ENCODE data around the gene SLC2A9.

SLC2A9 gene

GRCh38 chr4:9893329-9894108, 127.8 kb downstream of the SLC2A9 start:
- DNase-seq (ENCODE audit: low spot score), result no peak

GRCh38 chr4:9891740-9892139, 129.6 kb downstream of the SLC2A9 start:
- no peak for DNase-seq (ENCODE audit: low spot score)

GRCh38 chr4:9891056-9891455, 130.2 kb downstream of the SLC2A9 start:
- DNase-seq (ENCODE audit: low spot score), result no peak

GRCh38 chr4:9889306-9889705, 132.0 kb downstream of the SLC2A9 start:
- no peak for DNase-seq (ENCODE audit: low spot score)

DNA sequence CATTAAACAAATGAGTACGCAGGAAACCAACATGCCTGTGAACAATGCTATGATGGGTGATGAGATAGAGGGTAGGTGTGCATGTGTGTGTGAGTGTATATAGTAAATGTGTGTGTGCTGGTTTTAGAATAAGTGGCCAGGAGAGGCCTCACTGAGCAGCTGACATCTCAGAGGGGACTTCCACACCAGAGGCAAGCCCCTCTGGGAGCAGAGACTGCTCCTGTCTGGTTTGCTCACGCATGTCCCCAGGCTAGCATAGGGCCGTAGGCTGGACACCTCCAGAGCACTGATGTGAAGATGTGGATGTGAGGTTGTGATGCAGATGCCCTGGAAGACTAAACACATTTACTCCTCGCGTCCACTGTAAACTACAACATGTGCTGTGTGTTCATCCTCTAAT, 135.3 kb downstream of the SLC2A9 start:
- DNase-seq (ENCODE audit: low spot score), result no peak

DNA sequence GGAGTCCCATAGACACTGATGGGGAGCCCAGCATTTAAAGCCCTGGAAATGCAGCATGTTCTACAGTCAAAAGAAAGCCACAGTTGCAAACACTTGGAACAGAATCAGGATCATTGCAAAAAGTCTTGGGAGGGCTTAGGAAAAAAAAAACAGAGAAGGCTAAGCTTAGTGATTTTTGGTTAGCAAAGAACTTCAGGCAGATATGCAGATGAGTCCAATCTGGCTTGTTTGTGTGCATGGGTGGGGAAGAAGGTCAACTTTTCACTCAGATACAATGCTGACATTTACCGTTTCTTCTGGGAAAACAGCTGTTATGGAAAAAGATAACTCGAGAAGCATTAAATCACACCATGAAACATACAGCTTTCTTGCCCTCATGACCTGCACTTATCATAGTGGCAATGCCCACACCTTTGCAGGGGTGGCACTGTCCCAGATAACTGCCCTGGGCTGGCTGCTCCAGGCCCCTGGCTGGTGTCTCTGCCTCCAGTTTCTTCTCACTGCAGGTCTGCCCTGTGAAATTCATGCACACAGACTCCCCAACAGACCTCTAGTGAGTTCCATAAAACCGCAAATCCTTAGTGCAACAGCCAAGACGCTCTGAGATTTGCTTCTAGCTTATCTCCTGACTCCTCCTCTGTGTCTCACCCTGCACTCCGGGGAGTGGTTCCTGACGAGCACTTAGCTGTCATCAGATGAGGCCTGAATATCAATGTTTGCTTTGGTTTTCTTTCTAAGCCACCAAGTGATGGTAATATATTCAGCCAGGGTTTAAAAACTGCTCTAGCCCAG, 140.7 kb downstream of the SLC2A9 start:
- DNase-seq (ENCODE audit: low spot score), result no peak

DNA sequence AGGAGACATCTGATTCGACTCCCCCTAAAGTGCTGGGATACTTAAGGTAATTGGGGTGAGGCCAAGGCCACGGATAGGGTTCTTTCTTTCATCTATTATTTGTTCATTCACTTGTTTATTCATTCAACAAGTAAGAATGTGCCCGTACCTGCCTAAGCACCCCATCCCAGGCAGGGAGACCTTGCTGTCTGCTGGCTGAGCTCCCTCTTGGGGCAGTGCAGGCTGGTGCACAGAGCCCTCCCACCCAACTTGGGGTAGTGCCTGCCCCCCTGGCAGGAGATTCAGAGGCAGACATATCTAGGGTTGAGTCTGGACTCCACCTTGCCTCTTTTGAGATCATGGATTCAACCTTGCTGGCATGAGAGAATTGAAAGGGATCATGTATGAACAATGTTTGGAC, 144.2 kb downstream of the SLC2A9 start:
- DNase-seq (ENCODE audit: low spot score), result no peak

DNA sequence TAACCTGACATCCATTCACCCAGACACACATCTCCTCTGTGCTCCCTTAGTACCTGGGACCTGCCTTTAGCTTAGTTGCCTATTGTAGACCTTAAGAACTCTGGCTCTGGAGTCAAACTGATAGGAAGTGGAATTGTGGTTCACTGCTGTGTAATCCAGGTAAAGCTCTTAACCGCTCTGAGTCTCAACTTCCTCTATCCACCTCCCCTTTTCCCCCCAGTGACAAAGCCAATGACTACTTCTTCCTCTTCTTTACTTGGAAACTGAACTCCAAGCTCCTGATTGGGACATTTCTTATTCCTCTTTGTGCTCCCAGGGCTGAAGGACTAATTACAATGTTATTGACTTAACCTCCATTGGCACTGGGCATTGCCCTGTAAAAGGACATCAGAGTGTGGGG, 145.8 kb downstream of the SLC2A9 start:
- DNase-seq (ENCODE audit: low spot score), result no peak

- DNase-seq (ENCODE audit: low spot score), result no peak
Measured at GRCh38 chr4:9874385-9874784, 146.9 kb downstream of the SLC2A9 start.

DNA sequence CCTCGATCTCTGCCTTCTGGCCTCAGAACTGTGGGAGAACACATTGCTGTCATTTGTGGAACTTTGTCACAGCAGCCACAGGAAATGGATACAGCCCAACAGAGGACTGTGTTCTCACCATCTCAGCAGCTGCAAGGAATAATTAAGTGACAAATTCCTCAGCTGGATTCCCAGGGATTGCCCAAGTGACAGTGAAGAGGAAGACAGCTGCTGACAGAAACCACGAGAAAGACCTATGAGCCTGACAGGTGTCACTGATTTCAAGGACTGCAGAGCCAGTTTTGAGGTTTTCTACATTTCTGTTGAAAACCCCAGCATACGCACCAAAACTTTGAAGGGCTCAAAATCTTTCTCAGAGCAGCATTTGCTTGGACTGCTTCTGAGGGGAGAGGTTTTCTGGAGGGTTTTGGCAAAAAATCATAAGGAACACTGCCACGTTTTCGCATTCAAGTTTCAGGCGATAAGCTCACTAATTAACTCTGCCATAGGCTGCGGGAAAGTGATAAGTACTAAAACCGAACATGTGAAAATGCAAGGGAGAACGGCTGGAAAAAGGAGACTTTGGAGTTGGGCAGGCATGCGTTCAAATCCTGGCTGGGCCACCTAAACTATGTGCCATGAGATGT, 151.0 kb downstream of the SLC2A9 start:
- DNase-seq (ENCODE audit: low spot score), result no peak

DNA sequence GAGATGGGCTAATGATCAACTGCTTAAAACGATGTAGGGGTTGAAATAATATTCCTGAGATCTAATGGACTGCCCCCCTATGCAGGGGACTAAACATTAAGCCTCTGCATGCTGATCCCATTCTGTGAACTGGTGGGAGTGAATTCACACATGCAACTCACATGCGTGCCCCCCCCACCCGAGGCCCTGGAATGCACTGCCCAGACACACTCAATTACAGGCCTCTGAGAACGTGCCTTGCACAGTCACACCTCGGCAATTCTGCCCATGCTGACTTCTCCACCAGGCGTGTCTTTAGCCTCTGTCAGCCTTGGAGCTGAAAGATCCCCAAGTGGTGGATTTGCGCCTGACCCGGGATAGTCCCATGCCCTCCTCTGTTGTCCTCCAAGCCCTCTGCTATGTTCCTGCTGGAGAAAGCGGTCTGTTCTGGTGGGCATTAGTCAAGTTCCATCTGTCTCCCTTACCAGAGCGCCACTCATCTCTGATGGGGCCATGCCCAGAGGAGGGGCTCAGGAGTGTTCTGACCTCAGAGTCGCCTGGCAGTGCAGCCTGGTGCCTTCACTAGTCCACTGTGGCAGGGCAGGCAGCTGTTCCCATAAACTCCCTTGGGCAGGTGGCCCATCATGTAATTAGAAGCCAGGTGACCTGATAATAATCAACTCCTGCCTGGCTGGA, 153.4 kb downstream of the SLC2A9 start:
- no peak for DNase-seq (ENCODE audit: low spot score)

- DNase-seq (ENCODE audit: low spot score), result no peak
Measured at GRCh38 chr4:9866931-9867330, 154.4 kb downstream of the SLC2A9 start.

- no peak for DNase-seq (ENCODE audit: low spot score)
Measured at GRCh38 chr4:9861561-9861960, 159.7 kb downstream of the SLC2A9 start.

DNA sequence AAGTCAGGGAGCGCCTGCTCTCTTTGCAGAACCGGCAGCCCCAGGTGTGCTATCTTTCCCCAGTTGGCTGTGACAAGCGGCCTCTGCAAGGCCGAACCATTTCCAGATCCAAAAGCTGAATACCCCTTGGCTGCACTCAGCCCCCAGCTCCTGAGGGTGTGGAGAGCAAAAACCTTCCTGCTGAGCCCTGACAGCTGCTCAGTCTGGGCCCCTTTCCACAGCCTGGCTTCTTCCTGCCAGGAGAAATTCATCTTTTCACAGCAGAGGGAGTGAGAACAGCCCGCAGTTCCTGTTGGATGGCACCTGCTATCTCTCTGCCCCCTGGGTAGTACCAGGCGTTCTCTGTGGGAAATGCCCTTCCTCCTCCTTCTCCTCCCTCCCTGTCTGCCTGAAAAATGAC, 161.5 kb downstream of the SLC2A9 start:
- DNase-seq (ENCODE audit: low spot score), result no peak

DNA sequence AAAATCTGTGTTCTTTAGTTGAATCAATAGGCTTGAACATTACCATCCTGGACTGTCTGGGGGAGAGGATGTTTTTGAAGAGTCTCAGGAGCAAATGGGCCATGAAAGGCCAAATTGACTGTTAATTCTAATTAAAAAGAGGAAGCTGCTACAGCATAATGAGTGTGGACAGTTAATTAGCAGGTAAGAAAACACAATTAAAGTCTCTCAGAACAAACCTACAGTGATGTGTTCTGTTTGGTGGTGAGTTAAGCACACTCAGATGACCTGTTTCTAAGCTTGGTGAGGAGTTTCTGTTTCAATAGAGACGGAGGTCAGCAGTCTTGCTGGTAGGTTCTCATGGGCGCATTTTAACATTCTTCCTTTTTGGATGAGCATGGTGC, 171.8 kb downstream of the SLC2A9 start:
- DNase-seq (ENCODE audit: low spot score), result no peak

DNA sequence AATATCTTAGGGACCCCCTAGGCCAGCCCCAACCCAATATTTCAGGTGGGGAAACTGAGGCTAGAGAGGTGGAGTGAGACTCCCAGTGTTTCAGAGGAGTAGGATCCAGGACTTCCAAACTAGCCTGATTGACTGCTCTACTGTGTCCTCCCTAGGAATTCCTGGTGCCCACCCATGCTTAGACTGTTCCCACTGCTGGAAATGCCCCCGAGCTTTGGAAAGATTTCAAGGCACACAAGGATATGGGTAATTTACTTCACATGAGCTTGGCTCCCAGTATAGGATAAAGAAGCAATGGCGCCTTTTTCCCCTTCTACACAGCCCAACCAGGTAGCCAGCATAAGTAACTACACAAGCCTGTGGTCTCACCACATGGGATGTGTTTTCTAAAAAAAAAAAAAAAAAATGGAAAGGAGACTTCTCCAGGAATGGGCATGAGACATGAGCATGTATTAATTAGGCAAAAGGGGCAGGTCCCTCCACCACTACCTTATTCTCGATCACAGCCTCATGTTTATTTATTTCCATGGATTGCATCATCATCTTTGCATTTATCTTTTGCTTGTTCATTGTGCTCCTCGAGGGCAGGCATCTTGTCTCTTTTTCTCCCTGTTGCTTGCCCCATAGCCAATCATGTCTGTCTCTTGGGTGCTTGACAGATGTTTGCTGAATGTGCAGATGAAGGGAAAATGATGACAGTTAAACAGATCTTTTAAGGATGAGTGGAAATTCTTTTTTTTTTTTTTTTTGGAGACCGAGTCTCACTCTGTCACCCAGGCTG, 173.1 kb downstream of the SLC2A9 start:
- DNase-seq (ENCODE audit: low spot score), result no peak

DNA sequence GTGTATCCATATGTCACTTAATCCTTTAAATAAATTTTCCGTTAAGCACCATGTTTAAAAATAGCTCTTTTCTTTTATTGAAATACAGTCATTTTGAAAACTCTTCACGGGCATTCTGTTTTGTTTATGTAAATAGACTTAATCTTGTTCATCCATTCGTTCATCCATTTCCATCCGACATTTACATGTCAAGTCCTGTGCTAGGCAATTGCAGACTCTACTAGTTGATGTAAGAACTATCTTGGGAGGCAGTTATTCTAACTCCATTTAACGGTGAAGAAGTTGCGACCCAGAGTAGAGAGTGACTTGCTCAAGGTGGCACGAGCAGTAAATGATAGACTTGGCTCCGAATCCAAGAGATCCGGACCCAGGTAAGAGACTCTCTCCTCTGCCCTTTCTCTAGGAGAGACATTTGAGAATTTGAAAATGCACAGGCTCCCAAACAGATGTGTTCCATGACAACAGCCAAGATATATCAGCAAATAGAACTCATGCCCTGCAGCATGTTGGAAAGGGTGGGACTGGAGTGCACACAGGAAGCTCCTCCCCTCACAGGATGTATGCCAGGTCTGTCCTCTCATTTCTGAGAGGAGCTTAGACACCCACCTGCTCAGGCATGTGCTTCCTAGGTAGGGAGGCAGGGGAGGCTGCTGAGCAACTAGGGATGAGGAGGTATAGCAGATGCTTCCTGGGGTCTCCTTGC, 175.4 kb downstream of the SLC2A9 start:
- DNase-seq (ENCODE audit: low spot score), result no peak

DNA sequence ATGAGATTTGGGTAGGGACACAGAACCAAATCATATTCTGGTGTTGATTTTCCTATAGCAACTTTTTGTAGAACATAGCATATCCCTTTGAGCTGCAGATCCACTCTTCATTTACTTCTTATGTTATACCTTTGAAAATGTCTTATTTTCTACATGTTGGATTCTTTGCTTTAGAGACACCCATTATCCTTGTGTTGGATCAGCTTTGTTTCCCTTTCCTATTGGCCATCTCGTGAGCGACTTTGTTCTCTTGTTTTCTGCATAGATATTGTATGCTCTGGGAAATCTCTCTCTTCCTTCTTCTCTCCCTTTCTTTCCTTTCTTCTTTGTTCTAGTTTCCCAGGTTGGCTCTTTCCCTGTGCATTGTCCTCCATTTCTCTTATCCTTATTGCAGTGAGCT, 180.2 kb downstream of the SLC2A9 start:
- no peak for DNase-seq (ENCODE audit: low spot score)

DNA sequence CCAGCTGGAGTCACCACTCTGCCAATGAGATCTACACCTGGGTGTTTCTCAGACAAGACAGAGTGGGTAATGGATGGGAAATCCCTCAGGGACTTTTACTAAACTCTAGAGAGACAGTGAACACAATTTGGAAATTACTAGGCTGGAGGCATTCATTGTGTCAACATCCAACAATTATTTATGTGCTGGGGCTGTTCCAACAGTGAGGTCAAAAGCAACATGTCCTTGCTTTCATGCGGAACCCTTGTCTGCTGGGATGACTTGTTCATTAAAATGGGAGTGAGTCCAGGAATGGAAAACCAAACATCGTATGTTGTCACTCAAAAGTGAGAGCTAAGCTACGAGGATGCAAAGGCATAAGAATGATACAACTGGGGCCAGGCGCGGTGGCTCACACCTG, 185.9 kb downstream of the SLC2A9 start:
- DNase-seq (ENCODE audit: low spot score), result no peak

DNA sequence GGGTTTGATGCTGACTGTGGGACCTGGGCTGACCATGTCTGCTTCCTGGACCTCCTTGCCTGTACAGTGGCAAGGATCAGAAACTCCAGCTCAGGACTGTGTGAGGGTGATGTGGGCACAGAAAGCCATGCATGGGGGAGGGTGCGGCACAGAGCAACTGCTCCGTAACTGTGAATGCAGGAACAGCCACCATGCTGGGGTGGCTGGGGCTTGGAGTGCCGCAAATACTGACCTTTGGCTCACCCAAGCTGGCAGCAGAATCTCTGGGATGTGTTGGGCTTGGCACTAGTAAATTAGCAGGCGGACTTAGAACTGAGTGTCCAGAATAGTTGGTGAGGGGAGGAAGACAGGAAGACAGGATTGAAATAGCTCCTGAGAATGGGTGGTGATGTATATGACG, 187.9 kb downstream of the SLC2A9 start:
- DNase-seq (ENCODE audit: low spot score), result no peak

DNA sequence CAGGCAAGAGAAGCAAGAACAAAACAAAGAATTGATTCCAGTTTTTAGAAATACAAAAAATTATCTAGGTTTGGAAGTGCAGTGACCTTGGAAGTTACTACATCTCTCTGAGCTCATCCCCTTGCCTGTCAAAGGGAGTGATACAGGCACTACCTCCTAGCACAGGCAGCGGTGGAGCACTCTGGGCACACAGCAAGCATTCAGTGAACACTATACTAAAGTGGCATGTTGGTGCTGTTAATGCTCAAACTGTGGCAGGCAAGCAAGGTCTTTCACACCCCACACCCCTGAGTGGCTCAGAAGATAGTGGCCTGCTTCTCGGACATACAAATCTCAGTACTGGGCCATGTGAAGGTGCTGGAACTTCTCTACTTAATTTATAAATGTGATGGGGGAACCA, 188.7 kb downstream of the SLC2A9 start:
- no peak for DNase-seq (ENCODE audit: low spot score)
